ENCODE results near the gene MED27.

Gene MED27

GRCh38 chr9:131994364-131995125 is 85.1 kb downstream of the MED27 start:
- DNase-seq: no peak

GRCh38 chr9:131992906-131993657 is 86.6 kb downstream of the MED27 start:
- no peak for DNase-seq

GRCh38 chr9:131987232-131987631 is 92.4 kb downstream of the MED27 start:
- DNase-seq: no peak

- no peak for DNase-seq
Measured at GRCh38 chr9:131986576-131986975, 93.1 kb downstream of the MED27 start.

GRCh38 chr9:131986089-131986488 is 93.6 kb downstream of the MED27 start:
- DNase-seq: no peak

- DNase-seq: no peak
Measured at GRCh38 chr9:131984564-131984963, 95.1 kb downstream of the MED27 start.

GRCh38 chr9:131982671-131983239 is 96.9 kb downstream of the MED27 start:
- no peak for DNase-seq

- no peak for DNase-seq
Measured at GRCh38 chr9:131982102-131982501, 97.6 kb downstream of the MED27 start.

- no peak for DNase-seq
Measured at GRCh38 chr9:131981116-131981776, 98.4 kb downstream of the MED27 start.

- DNase-seq: no peak
Measured at GRCh38 chr9:131980267-131981016, 99.2 kb downstream of the MED27 start.

GRCh38 chr9:131977109-131977838 is 102.4 kb downstream of the MED27 start:
- DNase-seq: no peak

- DNase-seq: no peak
Measured at GRCh38 chr9:131976157-131977108, 103.2 kb downstream of the MED27 start.

- no peak for DNase-seq
Measured at GRCh38 chr9:131972889-131973288, 106.8 kb downstream of the MED27 start.

- DNase-seq: no peak
Measured at GRCh38 chr9:131971482-131972074, 108.1 kb downstream of the MED27 start.

GRCh38 chr9:131969469-131969989 is 110.1 kb downstream of the MED27 start:
- no peak for DNase-seq

GRCh38 chr9:131968632-131969031 is 111.0 kb downstream of the MED27 start:
- no peak for DNase-seq

- no peak for DNase-seq
Measured at GRCh38 chr9:131965841-131966240, 113.8 kb downstream of the MED27 start.

- no peak for DNase-seq
Measured at GRCh38 chr9:131965103-131965502, 114.6 kb downstream of the MED27 start.

GRCh38 chr9:131963072-131964030 is 116.3 kb downstream of the MED27 start:
- DNase-seq: no peak
